Neuronal stem cell (in vitro differentiated cells): Measurements from ENCODE around the gene CRYGS.

Source experiments
- DNase-seq: peaks from one replicate; pipeline ENCODE4 v3.0.0-alpha.2; 2013; ENCODE audit warnings: low spot score
- H2AFZ ChIP-seq: one replicate; pipeline ENCODE4 v1.6.1; 2013; ENCODE audit warnings: mild to moderate bottlenecking, low read length, inconsistent platforms
- H2AK5ac ChIP-seq: 2 replicates; pipeline ENCODE4 v1.6.1; 2013; ENCODE audit warnings: low read depth, mild to moderate bottlenecking, inconsistent platforms, low read length, moderate library complexity, mixed read lengths
- H2BK120ac ChIP-seq: 2 replicates; pipeline ENCODE4 v1.6.1; 2013; ENCODE audit warnings: low read depth, mild to moderate bottlenecking, inconsistent platforms, low read length, moderate library complexity, mixed read lengths
- H2BK12ac ChIP-seq: one replicate; pipeline ENCODE4 v1.6.1; 2013; ENCODE audit warnings: low read length, inconsistent platforms
- H2BK15ac ChIP-seq: 2 replicates; pipeline ENCODE4 v1.6.1; 2013; ENCODE audit warnings: mild to moderate bottlenecking, low read length, inconsistent platforms, mixed read lengths
- H2BK5ac ChIP-seq: one replicate; pipeline ENCODE4 v1.6.1; 2013; ENCODE audit warnings: inconsistent platforms, mild to moderate bottlenecking, low read length, moderate library complexity
- H3K14ac ChIP-seq: one replicate; pipeline ENCODE4 v1.6.1; 2013; ENCODE audit warnings: low read length, inconsistent platforms
- H3K18ac ChIP-seq: 2 replicates; pipeline ENCODE4 v1.6.1; 2013; ENCODE audit warnings: low read length, inconsistent platforms
- H3K23ac ChIP-seq: 2 replicates; pipeline ENCODE4 v1.6.1; 2013; ENCODE audit warnings: low read depth, mild to moderate bottlenecking, mixed read lengths, low read length, inconsistent platforms; ENCODE audit not compliant: poor library complexity
- H3K27ac ChIP-seq: replicated peaks from 3 replicates; pipeline ENCODE4 v1.5.1; 2013; ENCODE audit warnings: low read length, inconsistent platforms
- H3K27me3 ChIP-seq, 3 experiments: 2 replicates each; pipeline ENCODE4 v1.6.1; 2013; ENCODE audit warnings: low read length in 3 of 3, mild to moderate bottlenecking in 2 of 3, inconsistent platforms in 1 of 3, low read depth in 1 of 3, mixed read lengths in 1 of 3, moderate library complexity in 1 of 3; ENCODE audit not compliant: control insufficient read depth in 3 of 3, insufficient read depth in 3 of 3
- H3K36me3 ChIP-seq, 2 donors: replicated peaks in 1 of 2; 2 replicates each; pipeline ENCODE4 v1.6.1; 2013; ENCODE audit warnings: low read length in 2 of 2; ENCODE audit not compliant: control insufficient read depth in 2 of 2, insufficient read depth in 2 of 2
- H3K4ac ChIP-seq: 2 replicates; pipeline ENCODE4 v1.6.1; 2013; ENCODE audit warnings: inconsistent platforms, mild to moderate bottlenecking, low read length, moderate library complexity
- H3K4me1 ChIP-seq, 2 donors: 1 replicate in 1 of 2; 2 replicates in 1 of 2; pipeline ENCODE4 v1.6.1; 2013; ENCODE audit warnings: low read length in 2 of 2, low read depth in 1 of 2; ENCODE audit not compliant: control insufficient read depth in 2 of 2, insufficient read depth in 1 of 2
- H3K4me2 ChIP-seq: one replicate; pipeline ENCODE4 v1.6.1; 2013; ENCODE audit warnings: mild to moderate bottlenecking, low read length, inconsistent platforms; ENCODE audit not compliant: insufficient read depth, poor library complexity, severe bottlenecking
- H3K4me3 ChIP-seq, 2 donors: 2 replicates each; pipeline ENCODE4 v1.5.1; 2013; ENCODE audit warnings: low read length in 2 of 2, mild to moderate bottlenecking in 2 of 2, inconsistent platforms in 1 of 2, moderate library complexity in 1 of 2
- H3K79me1 ChIP-seq: one replicate; pipeline ENCODE4 v1.6.1; 2013; ENCODE audit warnings: low read depth, mild to moderate bottlenecking, inconsistent platforms, low read length, moderate library complexity
- H3K9ac ChIP-seq: one replicate; pipeline ENCODE4 v1.6.1; 2013; ENCODE audit warnings: mild to moderate bottlenecking, low read depth, low read length, inconsistent platforms; ENCODE audit not compliant: poor library complexity
- H3K9me3 ChIP-seq, 2 donors: replicated peaks in 1 of 2; 2 replicates each; pipeline versions ENCODE3 to v1.6.1; 2013; ENCODE audit warnings: low read length in 2 of 2, mild to moderate bottlenecking in 2 of 2, inconsistent platforms in 1 of 2, low read depth in 1 of 2, mixed read lengths in 1 of 2, moderate library complexity in 1 of 2; ENCODE audit not compliant: control insufficient read depth in 2 of 2, insufficient read depth in 1 of 2
- H4K8ac ChIP-seq: one replicate; pipeline ENCODE4 v1.6.1; 2013; ENCODE audit warnings: low read depth, mild to moderate bottlenecking, inconsistent platforms, low read length, moderate library complexity
- H4K91ac ChIP-seq: one replicate; pipeline ENCODE4 v1.6.1; 2013; ENCODE audit warnings: low read length, low read depth, mild to moderate bottlenecking, inconsistent platforms; ENCODE audit not compliant: poor library complexity
- WGBS, 2 donors: extraction: QIAGEN DNeasy Blood & Tissue Kit; methylation state at CpG; one replicate each; pipeline ENCODE4 v1.1.7; 2013; ENCODE audit warnings: missing lambda C conversion rate in 2 of 2, mixed read lengths in 1 of 2; ENCODE audit not compliant: insufficient read length in 2 of 2, insufficient replicate concordance in 1 of 2; ENCODE audit errors: extremely low coverage in 2 of 2; 5-methylcytosine and 5-hydroxymethylcytosine counted together

CRYGS gene

DNA sequence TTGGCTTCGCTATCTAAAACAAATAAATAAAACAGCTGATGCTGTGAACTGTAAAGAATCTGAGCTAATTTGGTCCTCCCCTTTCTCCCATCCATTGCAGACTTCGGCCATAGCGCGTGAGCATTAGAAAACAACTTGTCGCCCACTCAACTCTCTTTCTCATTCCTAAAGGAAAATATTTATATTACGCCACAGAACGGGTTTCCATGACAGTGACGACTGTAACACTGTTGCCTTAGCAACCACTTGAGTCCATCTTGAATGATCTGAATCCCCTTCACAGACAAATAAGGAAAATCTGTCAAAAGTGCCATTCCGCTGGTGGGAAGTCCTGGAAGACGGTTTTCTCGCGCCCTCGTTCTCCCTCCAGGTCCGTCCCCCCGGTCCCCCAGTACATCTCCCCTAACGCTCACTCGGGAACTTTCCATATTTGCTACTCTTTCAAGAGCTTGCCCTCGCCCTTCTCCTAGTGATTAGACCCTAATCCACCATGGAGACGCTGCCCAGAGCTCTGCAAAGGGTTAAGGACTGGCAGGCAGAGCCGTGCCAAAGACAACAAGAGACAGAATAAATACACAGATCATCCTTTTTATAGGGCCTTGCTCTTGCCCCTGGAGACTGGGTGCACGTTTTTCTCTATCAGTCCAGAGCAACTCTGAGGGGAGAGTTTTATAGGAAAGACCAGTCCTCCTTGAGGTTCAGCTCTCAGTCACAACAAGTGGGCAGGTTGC, 50.5 kb downstream of the CRYGS start:
- H2BK15ac ChIP-seq: no peak overlapping the region
- H4K91ac ChIP-seq: no peak overlapping the region
- no peak overlapping the region for H2BK120ac ChIP-seq
- no peak overlapping the region for H2BK5ac ChIP-seq
- no peak overlapping the region for H3K4me3 ChIP-seq
- H3K9ac ChIP-seq: no peak overlapping the region
- no peak overlapping the region for H3K23ac ChIP-seq
- DNase-seq: no peak
- no peak overlapping the region for H2BK12ac ChIP-seq
- no peak overlapping the region for H2AK5ac ChIP-seq
- peaks cover 0 to 15% of the 10 kb centered on the region in 2 donors for H3K4me1 ChIP-seq
- no peak overlapping the region for H3K14ac ChIP-seq
- peaks cover 0 to 9% (median 0%) of the 10 kb centered on the region in 3 experiments for H3K27me3 ChIP-seq
- H3K4me2 ChIP-seq: no peak overlapping the region
- no peak overlapping the region for H3K4ac ChIP-seq
- no peak overlapping the region for H4K8ac ChIP-seq
- WGBS, 2 donors: no CpG with 5 or more reads among the region's 21 CpGs
- no peak overlapping the region for H3K27ac ChIP-seq
- H3K36me3 ChIP-seq: no peaks in the 10 kb centered on the region
- no peak overlapping the region for H2AFZ ChIP-seq
- H3K79me1 ChIP-seq: no peaks in the 10 kb centered on the region
- H3K9me3 ChIP-seq: no peaks in the 10 kb centered on the region
- no peak overlapping the region for H3K18ac ChIP-seq

DNA sequence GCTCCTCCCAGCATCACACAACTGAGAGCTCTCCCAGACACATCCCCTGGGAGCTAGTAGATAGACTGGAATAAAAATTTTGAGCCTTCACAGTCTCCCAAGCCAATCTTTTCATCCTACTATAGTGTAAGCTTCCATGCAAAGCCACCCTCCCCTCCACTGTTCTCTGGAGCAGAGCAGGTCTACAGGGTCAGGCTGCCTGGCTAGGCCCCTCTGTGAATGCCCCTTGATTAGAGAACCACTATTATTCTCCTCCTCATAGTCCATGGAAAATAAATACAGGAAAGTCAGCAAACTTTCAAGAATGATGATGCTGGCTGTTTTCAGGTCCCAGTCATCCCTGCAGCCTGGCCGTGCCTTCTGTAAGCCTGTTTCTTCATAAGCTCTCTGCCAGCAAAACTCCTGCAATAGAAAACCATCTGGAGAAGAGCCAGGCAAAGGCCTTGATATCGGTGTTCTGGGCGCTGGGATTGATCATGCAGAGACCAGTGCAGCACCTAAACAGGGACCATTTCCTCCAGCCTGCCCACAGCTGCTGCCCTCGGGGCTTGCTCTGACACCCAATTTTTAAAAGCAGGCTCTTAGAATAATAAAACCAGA, 51.7 kb downstream of the CRYGS start:
- no peak overlapping the region for H3K9ac ChIP-seq
- no peaks in the 10 kb centered on the region for H3K36me3 ChIP-seq
- no peak overlapping the region for H3K4me2 ChIP-seq
- no peak overlapping the region for H2BK15ac ChIP-seq
- no peaks in the 10 kb centered on the region for H3K9me3 ChIP-seq
- H2BK5ac ChIP-seq: no peak overlapping the region
- H2AK5ac ChIP-seq: no peak overlapping the region
- H3K4me3 ChIP-seq: no peak overlapping the region
- no peak overlapping the region for H3K23ac ChIP-seq
- H3K4me1 ChIP-seq: peaks cover 0 to 20% of the 10 kb centered on the region in 2 donors
- no peak overlapping the region for H4K8ac ChIP-seq
- H3K79me1 ChIP-seq: no peaks in the 10 kb centered on the region
- no CpG with 5 or more reads among the region's 4 CpGs for WGBS, 2 donors
- no peak overlapping the region for H2BK120ac ChIP-seq
- H3K4ac ChIP-seq: no peak overlapping the region
- H4K91ac ChIP-seq: no peak overlapping the region
- H2AFZ ChIP-seq: no peak overlapping the region
- H3K18ac ChIP-seq: no peak overlapping the region
- peaks cover 0 to 9% (median 0%) of the 10 kb centered on the region in 3 experiments for H3K27me3 ChIP-seq
- H3K27ac ChIP-seq: no peak overlapping the region
- no peak for DNase-seq
- no peak overlapping the region for H2BK12ac ChIP-seq
- no peak overlapping the region for H3K14ac ChIP-seq

DNA sequence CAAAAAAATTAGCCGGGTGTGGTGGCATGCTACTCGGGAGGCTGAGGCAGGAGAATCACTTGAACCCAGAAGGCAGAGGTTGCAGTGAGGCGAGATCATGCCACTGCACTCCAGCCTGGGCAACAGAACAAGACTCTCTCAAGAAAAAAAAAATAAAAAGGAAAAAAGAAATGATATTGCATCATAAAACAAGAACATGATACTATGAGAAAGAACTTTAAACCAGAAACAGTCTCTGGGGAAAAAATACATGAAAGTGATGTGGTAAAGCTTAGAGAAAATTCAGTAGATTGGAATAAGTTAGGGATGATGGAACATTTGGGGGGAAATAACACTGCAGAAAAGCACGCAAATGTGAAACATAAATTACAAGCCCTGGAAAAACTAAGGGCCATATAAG, 54.7 kb downstream of the CRYGS start:
- no peak overlapping the region for H2BK5ac ChIP-seq
- no peak overlapping the region for H4K8ac ChIP-seq
- no peaks in the 10 kb centered on the region for H3K79me1 ChIP-seq
- no peak overlapping the region for H2BK120ac ChIP-seq
- H2AK5ac ChIP-seq: no peak overlapping the region
- H3K27me3 ChIP-seq: peaks cover 0 to 6% (median 0%) of the 10 kb centered on the region in 3 experiments
- H3K4me3 ChIP-seq: no peak overlapping the region
- no peak overlapping the region for H2AFZ ChIP-seq
- no peak overlapping the region for H4K91ac ChIP-seq
- H2BK12ac ChIP-seq: no peak overlapping the region
- H3K4me1 ChIP-seq: peaks cover 0 to 8% of the 10 kb centered on the region in 2 donors
- no peak overlapping the region for H3K14ac ChIP-seq
- WGBS, 2 donors: no CpG with 5 or more reads among the region's 4 CpGs
- no peak overlapping the region for H3K18ac ChIP-seq
- H3K9ac ChIP-seq: no peak overlapping the region
- H3K27ac ChIP-seq: no peak overlapping the region
- H3K36me3 ChIP-seq: no peaks in the 10 kb centered on the region
- no peak overlapping the region for H3K4me2 ChIP-seq
- H2BK15ac ChIP-seq: no peak overlapping the region
- no peak for DNase-seq
- no peaks in the 10 kb centered on the region for H3K9me3 ChIP-seq
- H3K23ac ChIP-seq: no peak overlapping the region
- H3K4ac ChIP-seq: no peak overlapping the region
